NOMO-1 treated with dmso at 0.1 percent for 144 hours (cell line): ENCODE data around the gene ZNF410.
"Not testable (repeated sequence)": the region's sequence is repeated elsewhere in the genome, so short reads cannot be mapped to it uniquely, and the experiment has no call there.

Experiments
- DNase-seq: peaks from one replicate; lab custom pipeline; 2025; ENCODE audit not compliant: unreplicated experiment; lab: John Stamatoyannopoulos, UW

ZNF410 gene

GRCh38 chr14:73884438-73885190 is 2.0 kb upstream of the ZNF410 start:
- no peak for DNase-seq

GRCh38 chr14:73887318-73887616 is 608 bp downstream of the ZNF410 start:
- DNase-seq, result no peak

GRCh38 chr14:73887694-73888459 is 1.2 kb downstream of the ZNF410 start:
- DNase-seq, result no peak

GRCh38 chr14:73888460-73888725 is 1.7 kb downstream of the ZNF410 start:
- DNase-seq, result no peak

- no peak for DNase-seq
Observed at GRCh38 chr14:73888971-73889370, 2.3 kb downstream of the ZNF410 start.

- DNase-seq, result no peak
Observed at GRCh38 chr14:73889376-73889775, 2.7 kb downstream of the ZNF410 start.

- DNase-seq, result not testable (repeated sequence)
Observed at GRCh38 chr14:73894180-73894687, 7.6 kb downstream of the ZNF410 start.

- DNase-seq, result no peak
Observed at GRCh38 chr14:73895939-73896338, 9.3 kb downstream of the ZNF410 start.

GRCh38 chr14:73896521-73896920 is 9.9 kb downstream of the ZNF410 start:
- no peak for DNase-seq

- no peak for DNase-seq
Observed at GRCh38 chr14:73903028-73903427, 16.4 kb downstream of the ZNF410 start.

GRCh38 chr14:73909681-73910080 is 23.0 kb downstream of the ZNF410 start:
- DNase-seq, result no peak

GRCh38 chr14:73913256-73913655 is 26.6 kb downstream of the ZNF410 start:
- no peak for DNase-seq

GRCh38 chr14:73916324-73916723 is 29.7 kb downstream of the ZNF410 start:
- DNase-seq, result no peak

GRCh38 chr14:73919457-73919856 is 32.8 kb downstream of the ZNF410 start:
- not testable (repeated sequence) for DNase-seq

GRCh38 chr14:73924337-73924736 is 37.7 kb downstream of the ZNF410 start:
- no peak for DNase-seq

- no peak for DNase-seq
Observed at GRCh38 chr14:73935666-73936065, 49.0 kb downstream of the ZNF410 start.

- DNase-seq, result no peak
Observed at GRCh38 chr14:73936548-73936947, 49.9 kb downstream of the ZNF410 start.

- no peak for DNase-seq
Observed at GRCh38 chr14:73937012-73937411, 50.4 kb downstream of the ZNF410 start.

- DNase-seq, result no peak
Observed at GRCh38 chr14:73942180-73942579, 55.5 kb downstream of the ZNF410 start.

GRCh38 chr14:73943083-73943482 is 56.4 kb downstream of the ZNF410 start:
- peak; percentile 91 for DNase-seq

GRCh38 chr14:73944432-73945158 is 57.9 kb downstream of the ZNF410 start:
- no peak for DNase-seq

- DNase-seq, result no peak
Observed at GRCh38 chr14:73945159-73945670, 58.6 kb downstream of the ZNF410 start.
